Chondrocyte (in vitro differentiated cells): ENCODE results near the gene TCF4. TPM values are rescaled to one million over a fixed set of nuclear protein-coding genes. Genes with fewer than 3 reads are reported as not detected.
A peak's percentile ranks its signal among the peaks of the same experiment; 100 is the strongest.

Experiments used
- DNase-seq: peaks from one replicate; pipeline ENCODE4 v3.0.0; 2021; ENCODE audit warnings: mixed read lengths, low spot score
- H3K27ac Mint-ChIP-seq: one replicate; pipeline ENCODE4 v1.8.0; 2021; ENCODE audit warnings: mild to moderate bottlenecking, moderate library complexity, mixed read lengths; ENCODE audit not compliant: unreplicated experiment
- H3K27me3 Mint-ChIP-seq: 2 replicates; pipeline ENCODE4 v1.8.0; 2021; ENCODE audit warnings: low read depth, mixed read lengths
- H3K36me3 Mint-ChIP-seq: 2 replicates; pipeline ENCODE4 v1.8.0; 2021; ENCODE audit warnings: low read depth, mixed read lengths
- H3K4me1 Mint-ChIP-seq: 2 replicates; pipeline ENCODE4 v1.8.0; 2021; ENCODE audit warnings: low read depth, mild to moderate bottlenecking, mixed read lengths
- H3K4me3 Mint-ChIP-seq: one replicate; pipeline ENCODE4 v1.8.0; 2021; ENCODE audit warnings: mild to moderate bottlenecking, moderate library complexity, mixed read lengths; ENCODE audit not compliant: unreplicated experiment
- H3K9me3 Mint-ChIP-seq: 2 replicates; pipeline ENCODE4 v1.8.0; 2021; ENCODE audit warnings: low read depth, mixed read lengths
- total RNA-seq: library from RNA; stranded (reverse); gene quantifications from 3 replicates; pipeline ENCODE4 v1.2.1, GENCODE V29; 2021
- TF ChIP-seq, protein P1 (sequence below): fragments of 200-600 bp; sonication (generic); IDR thresholded peaks from 2 replicates; pipeline ENCODE4 v1.5.0; 2021; ENCODE audit warnings: antibody characterized with exemption, mild to moderate bottlenecking, moderate library complexity

The TCF4 gene
- total RNA-seq, 1 donor from 2014 or later: 36.8 TPM

DNA sequence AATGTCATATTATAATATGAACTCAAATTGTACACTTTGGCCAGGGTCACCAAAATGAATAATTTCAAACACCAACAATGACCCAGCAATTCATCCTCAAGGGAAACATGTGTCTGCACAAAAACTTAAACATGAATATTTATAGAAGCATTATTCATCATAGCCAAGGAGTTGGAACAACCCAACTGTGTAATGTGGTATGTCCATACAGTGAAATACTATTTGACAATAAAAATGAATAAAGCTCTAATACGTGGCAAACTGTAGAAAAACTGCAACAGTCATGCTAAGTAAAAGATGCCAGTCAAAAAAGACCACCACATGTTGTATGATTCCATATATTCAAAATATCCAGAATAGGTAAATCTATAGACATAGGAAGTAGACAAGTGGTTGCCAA is 334.2 kb downstream of the TCF4 start:
- Mint-ChIP-seq H3K4me3 (no peak overlapping the region), H3K4me1 (peaks cover 67% of the 10 kb centered on the region), H3K36me3 (peaks cover 10% of the 10 kb centered on the region), H3K9me3 (peaks cover 5% of the 10 kb centered on the region), H3K27me3 (no peaks in the 10 kb centered on the region), H3K27ac (no peak overlapping the region)
- no peak for DNase-seq
- TF ChIP-seq, protein P1, sequence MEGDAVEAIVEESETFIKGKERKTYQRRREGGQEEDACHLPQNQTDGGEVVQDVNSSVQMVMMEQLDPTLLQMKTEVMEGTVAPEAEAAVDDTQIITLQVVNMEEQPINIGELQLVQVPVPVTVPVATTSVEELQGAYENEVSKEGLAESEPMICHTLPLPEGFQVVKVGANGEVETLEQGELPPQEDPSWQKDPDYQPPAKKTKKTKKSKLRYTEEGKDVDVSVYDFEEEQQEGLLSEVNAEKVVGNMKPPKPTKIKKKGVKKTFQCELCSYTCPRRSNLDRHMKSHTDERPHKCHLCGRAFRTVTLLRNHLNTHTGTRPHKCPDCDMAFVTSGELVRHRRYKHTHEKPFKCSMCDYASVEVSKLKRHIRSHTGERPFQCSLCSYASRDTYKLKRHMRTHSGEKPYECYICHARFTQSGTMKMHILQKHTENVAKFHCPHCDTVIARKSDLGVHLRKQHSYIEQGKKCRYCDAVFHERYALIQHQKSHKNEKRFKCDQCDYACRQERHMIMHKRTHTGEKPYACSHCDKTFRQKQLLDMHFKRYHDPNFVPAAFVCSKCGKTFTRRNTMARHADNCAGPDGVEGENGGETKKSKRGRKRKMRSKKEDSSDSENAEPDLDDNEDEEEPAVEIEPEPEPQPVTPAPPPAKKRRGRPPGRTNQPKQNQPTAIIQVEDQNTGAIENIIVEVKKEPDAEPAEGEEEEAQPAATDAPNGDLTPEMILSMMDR: no peak

DNA sequence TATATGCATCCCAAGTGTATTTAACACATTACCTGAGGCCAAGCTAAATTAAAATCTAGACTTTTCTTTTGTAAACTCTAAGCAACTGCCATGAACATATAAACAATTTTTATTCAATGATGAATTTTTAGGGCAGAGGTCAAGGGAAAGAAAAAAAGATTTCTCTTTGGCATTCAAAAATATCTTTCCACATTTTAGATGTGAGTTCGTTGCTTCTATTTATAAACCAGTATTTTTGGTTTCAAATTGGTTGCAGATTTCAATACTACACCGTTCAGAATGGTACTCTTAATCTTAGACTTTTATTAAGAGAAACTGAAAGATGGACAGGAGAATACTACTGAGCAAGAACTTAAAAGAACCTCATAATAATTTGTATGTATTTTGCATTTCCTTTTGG is 335.1 kb downstream of the TCF4 start:
- H3K9me3 Mint-ChIP-seq: peaks cover 5% of the 10 kb centered on the region
- H3K4me1 Mint-ChIP-seq: peaks cover 63% of the 10 kb centered on the region
- DNase-seq: no peak
- TF ChIP-seq, protein P1: no peak
- peaks cover 10% of the 10 kb centered on the region for H3K36me3 Mint-ChIP-seq
- peak overlapping the region; percentile 45 for H3K27ac Mint-ChIP-seq
- no peaks in the 10 kb centered on the region for H3K27me3 Mint-ChIP-seq
- H3K4me3 Mint-ChIP-seq: no peak overlapping the region

DNA sequence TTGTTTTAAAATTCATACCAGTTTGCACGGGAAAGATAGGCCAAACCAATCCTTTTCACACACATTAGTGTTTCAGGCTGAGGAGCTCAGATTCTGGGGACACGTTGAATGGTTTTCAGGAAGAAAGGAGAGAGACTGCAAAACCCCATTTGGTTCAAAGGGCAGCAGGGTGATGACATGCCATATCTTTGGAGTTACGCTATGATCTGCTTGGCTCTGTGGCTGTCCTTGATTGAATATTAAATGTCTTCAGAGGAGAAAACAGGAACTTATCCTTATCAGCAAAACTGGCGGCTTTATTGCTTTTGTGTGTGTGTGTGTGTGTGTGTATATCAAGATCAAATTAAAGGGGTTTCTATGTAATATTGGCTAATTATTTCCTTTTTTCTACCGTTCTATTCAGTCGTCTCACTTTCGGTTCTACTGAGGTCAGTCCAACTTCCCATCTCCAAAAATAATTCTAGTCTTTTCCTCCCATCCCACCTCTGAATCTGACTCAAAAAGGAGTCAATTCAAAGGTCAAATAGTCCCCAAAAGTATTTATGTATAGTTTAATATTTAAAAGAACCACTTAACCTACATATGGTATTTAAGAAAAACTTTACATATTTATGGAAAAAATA is 335.8 kb downstream of the TCF4 start:
- peaks cover 10% of the 10 kb centered on the region for H3K36me3 Mint-ChIP-seq
- H3K4me3 Mint-ChIP-seq: peak overlapping the region; percentile 5
- DNase-seq: no peak
- no peaks in the 10 kb centered on the region for H3K27me3 Mint-ChIP-seq
- H3K27ac Mint-ChIP-seq: peak overlapping the region; percentile 61
- peaks cover 58% of the 10 kb centered on the region for H3K4me1 Mint-ChIP-seq
- TF ChIP-seq, protein P1: no peak
- peaks cover 5% of the 10 kb centered on the region for H3K9me3 Mint-ChIP-seq

DNA sequence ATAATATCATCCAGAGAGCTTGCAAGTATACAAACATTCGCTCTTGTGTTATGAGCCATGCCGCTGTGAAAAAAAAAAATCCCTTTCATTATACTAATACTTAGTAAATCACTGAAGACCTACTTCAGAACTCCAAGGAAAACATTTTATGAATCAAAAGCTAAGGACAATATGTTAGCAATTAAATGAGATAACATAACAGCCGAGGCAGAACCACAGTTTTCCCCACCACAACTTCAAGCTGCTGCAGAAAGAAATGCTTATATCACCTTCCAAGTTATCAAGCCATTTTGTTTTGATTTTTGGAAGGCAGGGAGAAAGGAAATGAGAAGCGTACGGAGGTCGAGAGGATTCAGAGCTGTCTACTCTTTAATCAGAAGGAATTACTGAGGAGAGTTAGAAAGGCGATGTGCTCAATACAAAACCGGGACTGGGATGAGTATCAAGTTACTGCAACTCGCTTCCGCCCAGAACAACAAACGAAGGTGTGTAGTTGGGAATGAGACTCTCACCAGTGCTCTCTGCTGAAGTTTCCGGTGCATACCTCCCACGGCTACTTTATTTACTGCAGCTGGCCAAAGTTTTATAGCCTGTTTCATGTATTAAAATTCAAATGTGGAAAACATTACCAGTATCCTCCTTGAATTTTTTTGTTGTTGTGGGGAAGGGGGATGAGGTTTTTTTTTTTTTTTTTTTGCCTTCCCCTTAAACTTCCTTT is 336.6 kb downstream of the TCF4 start:
- H3K9me3 Mint-ChIP-seq: peaks cover 5% of the 10 kb centered on the region
- no peak for DNase-seq
- H3K27me3 Mint-ChIP-seq: no peaks in the 10 kb centered on the region
- H3K4me3 Mint-ChIP-seq: peak overlapping the region; percentile 37
- TF ChIP-seq, protein P1: no peak
- peak overlapping the region; percentile 62 for H3K27ac Mint-ChIP-seq
- peaks cover 58% of the 10 kb centered on the region for H3K4me1 Mint-ChIP-seq
- H3K36me3 Mint-ChIP-seq: peaks cover 8% of the 10 kb centered on the region

DNA sequence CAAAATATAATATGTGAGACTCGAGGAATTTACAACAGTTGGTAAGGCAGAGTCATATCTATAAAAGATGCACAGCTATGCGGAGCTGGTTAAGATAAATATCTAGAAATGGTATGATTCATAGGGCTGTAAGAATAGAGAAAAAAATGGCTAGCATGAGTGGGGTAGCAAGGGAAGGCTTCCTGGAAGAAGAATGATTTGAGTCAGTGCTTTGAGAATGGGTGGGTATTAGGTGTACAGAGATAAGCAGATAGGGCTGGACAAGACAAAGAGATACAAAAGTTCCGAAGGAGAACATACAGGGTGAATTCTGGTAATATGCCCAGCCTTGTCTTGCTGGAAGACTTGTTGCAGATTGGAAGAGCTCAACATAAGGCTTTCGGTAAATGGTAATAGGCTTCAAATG is 337.2 kb downstream of the TCF4 start:
- H3K27ac Mint-ChIP-seq: peak overlapping the region; percentile 43
- no peak for DNase-seq
- no peaks in the 10 kb centered on the region for H3K27me3 Mint-ChIP-seq
- H3K4me1 Mint-ChIP-seq: peaks cover 58% of the 10 kb centered on the region
- H3K36me3 Mint-ChIP-seq: peaks cover 8% of the 10 kb centered on the region
- no peak overlapping the region for H3K4me3 Mint-ChIP-seq
- peaks cover 5% of the 10 kb centered on the region for H3K9me3 Mint-ChIP-seq
- TF ChIP-seq, protein P1: no peak
